ENCODE data around the gene STAG3. TPM values are rescaled to one million over a fixed set of nuclear protein-coding genes. Genes with fewer than 3 reads are reported as not detected.
A peak's percentile ranks its signal among the peaks of the same experiment; 100 is the strongest.
"Not testable (repeated sequence)": the region's sequence is repeated elsewhere in the genome, so short reads cannot be mapped to it uniquely, and the experiment has no call there.

The STAG3 gene
- total RNA-seq, 4 donors from 2014 or later = 0.13 to 5.5 TPM; not detected in 2

DNA sequence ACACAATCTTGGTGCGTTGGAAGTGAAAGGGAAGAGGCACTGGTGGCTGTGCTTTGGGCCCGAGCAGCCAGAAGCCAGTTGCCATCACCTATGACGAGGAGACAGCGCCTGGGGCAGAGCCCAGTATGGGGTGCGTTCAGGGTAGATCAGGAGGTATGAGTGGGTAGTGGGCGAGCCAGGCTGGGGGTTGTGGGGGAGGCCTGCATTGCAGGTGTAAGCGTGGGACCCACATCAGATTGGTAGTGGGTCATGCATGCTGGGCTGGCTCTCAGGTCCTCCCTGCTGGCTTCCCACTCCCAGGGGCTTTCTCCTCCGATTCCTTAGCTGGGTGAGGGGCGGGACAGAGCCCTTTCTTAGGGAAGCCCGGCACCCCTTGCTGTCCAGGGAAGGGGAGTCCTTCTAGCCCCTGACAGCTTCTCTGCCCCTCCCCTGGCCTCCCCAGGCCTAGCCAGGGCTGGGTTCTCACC lies 41.6 kb downstream of the STAG3 start:
- Histone ChIP-seq H3K27ac (peak overlapping the region in 3 of 4 donors; percentile 42 to 50 (median 47)), H3K9me3 (no peaks in the 10 kb centered on the region), H3K4me3 (no peak overlapping the region), H3K27me3 (no peaks in the 10 kb centered on the region), H3K36me3 (peaks cover 0 to 34% of the 10 kb centered on the region in 2 donors), H3K4me1 (peaks cover 11 to 12% of the 10 kb centered on the region in 2 donors)
- in situ Hi-C loops (cut with MboI; ENCODE audit: low sequenced_read_pairs in 4 of 4) (no loop called here), intact Hi-C loops (cut with DNase I; ENCODE audit: low total_unique reads) (loop anchor here (10.0 kb wide), 1 partner anchor 125 kb away; no protein-coding TSS in a partner anchor)
- ATAC-seq (no peak), DNase-seq (no peak)
- no peak for TF ChIP-seq POLR2A (IDR thresholded peaks at IDR 0.05)
- TF ChIP-seq, protein P1, sequence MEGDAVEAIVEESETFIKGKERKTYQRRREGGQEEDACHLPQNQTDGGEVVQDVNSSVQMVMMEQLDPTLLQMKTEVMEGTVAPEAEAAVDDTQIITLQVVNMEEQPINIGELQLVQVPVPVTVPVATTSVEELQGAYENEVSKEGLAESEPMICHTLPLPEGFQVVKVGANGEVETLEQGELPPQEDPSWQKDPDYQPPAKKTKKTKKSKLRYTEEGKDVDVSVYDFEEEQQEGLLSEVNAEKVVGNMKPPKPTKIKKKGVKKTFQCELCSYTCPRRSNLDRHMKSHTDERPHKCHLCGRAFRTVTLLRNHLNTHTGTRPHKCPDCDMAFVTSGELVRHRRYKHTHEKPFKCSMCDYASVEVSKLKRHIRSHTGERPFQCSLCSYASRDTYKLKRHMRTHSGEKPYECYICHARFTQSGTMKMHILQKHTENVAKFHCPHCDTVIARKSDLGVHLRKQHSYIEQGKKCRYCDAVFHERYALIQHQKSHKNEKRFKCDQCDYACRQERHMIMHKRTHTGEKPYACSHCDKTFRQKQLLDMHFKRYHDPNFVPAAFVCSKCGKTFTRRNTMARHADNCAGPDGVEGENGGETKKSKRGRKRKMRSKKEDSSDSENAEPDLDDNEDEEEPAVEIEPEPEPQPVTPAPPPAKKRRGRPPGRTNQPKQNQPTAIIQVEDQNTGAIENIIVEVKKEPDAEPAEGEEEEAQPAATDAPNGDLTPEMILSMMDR (IDR thresholded peaks at IDR 0.05 in 4 of 5, conservative IDR thresholded peaks at IDR 0.05 in 1 of 5) = no peak

DNA sequence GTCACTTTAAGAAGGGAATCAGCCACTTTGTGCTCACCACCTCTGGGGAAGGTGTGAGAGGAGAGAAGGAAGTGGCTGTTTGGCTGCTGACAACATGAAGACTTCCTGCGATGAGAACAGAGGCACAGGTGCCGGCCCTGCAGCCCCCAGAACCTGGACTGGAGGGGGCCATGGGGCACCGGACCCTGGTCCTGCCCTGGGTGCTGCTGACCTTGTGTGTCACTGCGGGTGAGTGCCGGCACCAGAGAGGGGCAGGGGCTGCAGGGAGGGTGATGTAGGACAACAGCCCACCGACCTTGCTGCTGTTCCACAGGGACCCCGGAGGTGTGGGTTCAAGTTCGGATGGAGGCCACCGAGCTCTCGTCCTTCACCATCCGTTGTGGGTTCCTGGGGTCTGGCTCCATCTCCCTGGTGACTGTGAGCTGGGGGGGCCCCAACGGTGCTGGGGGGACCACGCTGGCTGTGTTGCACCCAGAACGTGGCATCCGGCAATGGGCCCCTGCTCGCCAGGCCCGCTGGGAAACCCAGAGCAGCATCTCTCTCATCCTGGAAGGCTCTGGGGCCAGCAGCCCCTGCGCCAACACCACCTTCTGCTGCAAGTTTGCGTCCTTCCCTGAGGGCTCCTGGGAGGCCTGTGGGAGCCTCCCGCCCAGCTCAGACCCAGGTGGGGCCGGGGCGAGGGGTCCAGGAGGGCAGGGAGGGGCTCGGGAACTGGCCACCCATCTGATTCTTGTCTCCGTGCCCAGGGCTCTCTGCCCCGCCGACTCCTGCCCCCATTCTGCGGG lies 42.3 kb downstream of the STAG3 start, which contains the start of gene PVRIG:
TSS of gene PVRIG (plus strand) at position 149 of the 785 bp plus-strand sequence. CDS start at position 171, 22 bp downstream.
- H3K4me3 ChIP-seq; H3K9me3 ChIP-seq; H3K27me3 ChIP-seq; ATAC-seq; DNase-seq; in situ Hi-C loops (cut with MboI; ENCODE audit: low sequenced_read_pairs in 4 of 4): not testable (repeated sequence)
- Histone ChIP-seq H3K27ac (peak within 1 kb of the TSS; percentile 31 to 50 (median 47)), H3K36me3 (peaks cover 0 to 34% of the 10 kb centered on the region in 2 donors), H3K4me1 (peaks cover 6 to 11% of the 10 kb centered on the region in 2 donors)
- intact Hi-C loops (cut with DNase I; ENCODE audit: low total_unique reads) = loop anchor here (10.0 kb wide), 1 partner anchor 125 kb away; no protein-coding TSS in a partner anchor

DNA sequence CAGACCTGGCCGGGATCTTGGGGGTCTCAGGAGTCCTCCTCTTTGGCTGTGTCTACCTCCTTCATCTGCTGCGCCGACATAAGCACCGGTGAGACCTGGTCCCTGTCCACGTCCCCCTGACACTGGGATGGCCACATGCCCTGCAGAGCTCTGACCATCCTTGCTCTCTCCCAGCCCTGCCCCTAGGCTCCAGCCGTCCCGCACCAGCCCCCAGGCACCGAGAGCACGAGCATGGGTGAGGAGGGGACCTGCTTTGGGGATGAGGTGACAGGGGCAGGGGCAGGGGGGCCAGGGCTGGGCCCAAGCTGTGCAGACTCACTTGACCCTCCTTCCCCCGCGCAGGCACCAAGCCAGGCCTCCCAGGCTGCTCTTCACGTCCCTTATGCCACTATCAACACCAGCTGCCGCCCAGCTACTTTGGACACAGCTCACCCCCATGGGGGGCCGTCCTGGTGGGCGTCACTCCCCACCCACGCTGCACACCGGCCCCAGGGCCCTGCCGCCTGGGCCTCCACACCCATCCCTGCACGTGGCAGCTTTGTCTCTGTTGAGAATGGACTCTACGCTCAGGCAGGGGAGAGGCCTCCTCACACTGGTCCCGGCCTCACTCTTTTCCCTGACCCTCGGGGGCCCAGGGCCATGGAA lies 43.0 kb downstream of the STAG3 start:
- H3K36me3 ChIP-seq = peaks cover 0 to 34% of the 10 kb centered on the region in 2 donors
- ATAC-seq (no peak), DNase-seq (no peak)
- intact Hi-C loops (cut with DNase I; ENCODE audit: low total_unique reads) = no loop called here
- no peaks in the 10 kb centered on the region for H3K9me3 ChIP-seq
- no peaks in the 10 kb centered on the region for H3K27me3 ChIP-seq
- no peak overlapping the region for H3K4me3 ChIP-seq
- H3K4me1 ChIP-seq = peaks cover 3 to 4% of the 10 kb centered on the region in 2 donors
- H3K27ac ChIP-seq = peak overlapping the region in 3 of 4 donors; percentile 31 to 47 (median 46)
- in situ Hi-C loops (cut with MboI; ENCODE audit: low sequenced_read_pairs in 4 of 4) = no loop called here
- no peak for TF ChIP-seq POLR2A (IDR thresholded peaks at IDR 0.05)
- TF ChIP-seq, protein P1 (IDR thresholded peaks at IDR 0.05 in 4 of 5, conservative IDR thresholded peaks at IDR 0.05 in 1 of 5) = no peak

DNA sequence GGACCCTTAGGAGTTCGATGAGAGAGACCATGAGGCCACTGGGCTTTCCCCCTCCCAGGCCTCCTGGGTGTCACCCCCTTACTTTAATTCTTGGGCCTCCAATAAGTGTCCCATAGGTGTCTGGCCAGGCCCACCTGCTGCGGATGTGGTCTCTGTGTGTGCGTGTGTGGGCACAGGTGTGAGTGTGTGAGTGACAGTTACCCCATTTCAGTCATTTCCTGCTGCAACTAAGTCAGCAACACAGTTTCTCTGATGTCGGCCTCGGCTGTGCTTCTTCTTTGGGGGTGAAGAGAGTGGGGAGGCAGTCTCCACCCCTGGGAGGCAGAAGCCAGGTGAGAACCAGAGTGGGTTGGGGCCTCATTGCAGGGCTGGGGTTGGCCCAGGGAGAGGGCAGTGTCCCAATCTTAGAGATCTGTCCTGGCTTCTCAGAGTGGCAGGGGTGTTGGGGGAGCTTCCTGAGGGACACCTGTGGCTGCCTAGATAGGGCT lies 43.6 kb downstream of the STAG3 start:
- TF ChIP-seq POLR2A (IDR thresholded peaks at IDR 0.05) = no peak
- TF ChIP-seq, protein P1 (IDR thresholded peaks at IDR 0.05 in 4 of 5, conservative IDR thresholded peaks at IDR 0.05 in 1 of 5) = no peak
- H3K27me3 ChIP-seq = no peaks in the 10 kb centered on the region
- intact Hi-C loops (cut with DNase I; ENCODE audit: low total_unique reads) = no loop called here
- ATAC-seq = no peak
- H3K4me3 ChIP-seq = no peak overlapping the region
- H3K9me3 ChIP-seq = no peaks in the 10 kb centered on the region
- peaks cover 0 to 34% of the 10 kb centered on the region in 2 donors for H3K36me3 ChIP-seq
- DNase-seq = no peak
- peak overlapping the region in 2 of 4 donors; percentile 46 to 47 for H3K27ac ChIP-seq
- in situ Hi-C loops (cut with MboI; ENCODE audit: low sequenced_read_pairs in 4 of 4) = no loop called here
- H3K4me1 ChIP-seq = peaks cover 2 to 5% of the 10 kb centered on the region in 2 donors

Data from gastrocnemius medialis (tissue), 4 donors.